K562 (cell line): ENCODE results near the gene INSIG1.

Experiments
- FOXJ3 ChIP-seq: sonication (generic); formaldehyde crosslinking; IDR thresholded peaks from 2 replicates; pipeline ENCODE4 v1.4.0; 2020; ENCODE audit warnings: mild to moderate bottlenecking, missing genetic modification reagents
- HNRNPL ChIP-seq: fragments of 200-400 bp; formaldehyde crosslinking; IDR thresholded peaks from 2 replicates; pipeline ENCODE4 v1.6.1; 2017; ENCODE audit warnings: low read depth, mild to moderate bottlenecking, low read length
- POLR2A ChIP-seq: fragments of 450-650 bp; conservative IDR thresholded peaks from 2 replicates; pipeline ENCODE4 v1.6.1; 2016
- RFX5 ChIP-seq: IDR thresholded peaks from 2 replicates; pipeline ENCODE4 v1.6.1; 2011; ENCODE audit warnings: low read depth, mild to moderate bottlenecking, improper control_type of control experiment, low read length
- SMC3 ChIP-seq: conservative IDR thresholded peaks from 2 replicates; pipeline ENCODE4 v1.6.1; 2011; ENCODE audit warnings: low read depth, low read length, improper control_type of control experiment; ENCODE audit not compliant: insufficient read depth
- SPI1 ChIP-seq: IDR thresholded peaks from 2 replicates; pipeline ENCODE4 v1.6.1; 2011; ENCODE audit warnings: low read depth, low read length, control low read depth, borderline replicate concordance
- XRCC5 ChIP-seq: fragments of 200-400 bp; formaldehyde crosslinking; IDR thresholded peaks from 2 replicates; pipeline ENCODE4 v1.6.1; 2017; ENCODE audit warnings: low read depth, mild to moderate bottlenecking, low read length
- ZKSCAN1 ChIP-seq: fragments of 150-350 bp; IDR thresholded peaks from 2 replicates; pipeline ENCODE4 v1.6.1; 2016; ENCODE audit warnings: low read depth, low read length

DNA sequence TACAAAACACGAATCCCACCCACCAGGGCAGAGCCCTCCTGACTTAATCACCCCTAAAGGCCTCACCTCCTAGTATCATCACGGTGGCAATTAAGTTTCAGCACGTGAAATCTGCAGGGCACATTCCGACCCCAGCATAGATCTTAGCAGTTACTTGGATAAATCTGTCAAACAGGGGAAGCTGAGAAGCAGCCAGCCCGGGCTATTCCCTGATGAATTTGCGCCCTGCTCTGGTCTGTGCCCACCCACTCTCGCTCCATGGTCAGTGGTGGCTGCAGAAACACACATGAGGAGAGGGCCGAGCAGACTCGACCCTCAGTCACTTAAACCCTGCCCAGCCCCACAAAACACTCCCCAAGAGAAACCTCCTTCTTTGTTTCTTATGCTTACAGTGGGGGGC lies 28.7 kb downstream of the INSIG1 start:
- TF ChIP-seq HNRNPL (no peak), POLR2A (no peak), RFX5 (no peak), SPI1 (no peak), SMC3 (no peak), ZKSCAN1 (no peak), XRCC5 (no peak), FOXJ3 (no peak)
